Bronchial epithelial cell (primary cell): ENCODE measurements around the gene PRTN3. TPM values are rescaled to one million over a fixed set of nuclear protein-coding genes. Genes with fewer than 3 reads are reported as not detected.

Source experiments
- DNase-seq: peaks from one replicate; pipeline ENCODE4 v3.0.0-alpha.2; 2010; ENCODE audit warnings: low read depth
- FAIRE-seq: peaks from 2 replicates; lab custom pipeline; 2011; peaks lifted over from hg19 to GRCh38; lab: Jason Lieb, UNC
- H3K27me3 ChIP-seq: 2 replicates; pipeline ENCODE4 v1.5.1; 2011; ENCODE audit warnings: low read length; ENCODE audit not compliant: control insufficient read depth, insufficient read depth
- H3K36me3 ChIP-seq: 2 replicates; pipeline ENCODE4 v1.5.1; 2011; ENCODE audit warnings: low read length; ENCODE audit not compliant: control insufficient read depth, insufficient read depth
- H3K4me3 ChIP-seq: 2 replicates; pipeline ENCODE4 v1.5.1; 2011; ENCODE audit warnings: mild to moderate bottlenecking, low read depth, low read length, control low read depth
- total RNA-seq: library from RNA; depleted of rRNA; stranded (reverse); fragments of >200 nt; gene quantifications from 2 replicates; pipeline ENCODE4 v1.2.1, GENCODE V29; 2014
- TF ChIP-seq, protein P1 (sequence below): IDR thresholded peaks from 2 replicates; pipeline ENCODE4 v1.5.1; 2011; ENCODE audit warnings: mild to moderate bottlenecking, moderate library complexity, low read length, control low read depth, inconsistent platforms; ENCODE audit not compliant: insufficient read depth, severe bottlenecking

PRTN3 gene
- total RNA-seq, 1 donor from 2014 or later = not detected

DNA sequence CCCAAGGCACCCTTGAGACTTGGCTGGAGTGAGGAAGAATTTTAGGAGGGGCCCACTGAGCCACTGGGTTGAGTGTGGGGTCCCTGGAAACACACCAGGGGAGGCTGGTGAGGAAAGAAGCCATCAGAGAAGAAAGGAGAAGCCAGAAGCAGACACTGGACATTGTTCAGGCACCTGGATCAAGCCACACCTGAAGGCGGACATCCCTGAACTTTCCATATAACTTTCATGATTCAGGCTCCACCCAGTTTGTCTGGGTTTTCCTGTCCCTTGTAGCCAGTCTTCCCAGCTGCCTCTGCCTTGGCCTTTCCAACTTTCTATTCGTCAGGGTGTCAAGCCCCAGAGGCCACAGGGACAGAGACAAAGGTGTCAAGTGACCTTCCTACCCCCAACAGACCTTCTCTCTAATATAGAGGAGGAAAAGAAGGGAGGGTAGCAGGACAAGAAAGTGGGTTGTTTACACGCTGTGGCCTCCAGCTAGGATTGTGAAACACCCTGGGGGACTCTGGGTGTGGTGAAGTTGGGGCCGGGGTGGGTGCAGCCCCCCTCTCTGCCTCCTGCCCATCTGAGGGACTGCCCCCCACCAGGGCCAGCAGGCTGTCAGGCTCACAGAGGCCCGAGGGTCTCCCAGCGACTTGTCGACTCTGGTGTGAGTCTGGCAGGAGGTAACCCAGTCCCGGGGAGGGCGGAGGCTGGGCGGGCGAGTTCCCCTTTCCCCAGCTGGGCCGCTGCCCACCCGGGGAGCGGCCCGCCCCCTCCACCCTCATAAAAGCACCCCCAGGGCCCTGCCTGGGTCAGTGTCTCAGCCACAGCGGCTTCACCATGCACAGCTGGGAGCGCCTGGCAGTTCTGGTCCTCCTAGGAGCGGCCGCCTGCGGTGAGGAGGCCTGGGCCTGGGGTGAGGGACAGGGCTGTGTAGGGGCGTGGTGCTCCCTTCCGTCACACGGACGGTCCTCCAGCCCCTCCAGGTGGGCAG, 18.4 kb downstream of the PRTN3 start, which contains the start of gene CFD:
CFD (plus strand) TSS at position 797 of the 976 bp plus-strand sequence; CDS start at position 823, 26 bp downstream.
- no peak for FAIRE-seq
- no peaks in the 10 kb centered on the region for H3K27me3 ChIP-seq
- no peak for DNase-seq
- TF ChIP-seq, protein P1, sequence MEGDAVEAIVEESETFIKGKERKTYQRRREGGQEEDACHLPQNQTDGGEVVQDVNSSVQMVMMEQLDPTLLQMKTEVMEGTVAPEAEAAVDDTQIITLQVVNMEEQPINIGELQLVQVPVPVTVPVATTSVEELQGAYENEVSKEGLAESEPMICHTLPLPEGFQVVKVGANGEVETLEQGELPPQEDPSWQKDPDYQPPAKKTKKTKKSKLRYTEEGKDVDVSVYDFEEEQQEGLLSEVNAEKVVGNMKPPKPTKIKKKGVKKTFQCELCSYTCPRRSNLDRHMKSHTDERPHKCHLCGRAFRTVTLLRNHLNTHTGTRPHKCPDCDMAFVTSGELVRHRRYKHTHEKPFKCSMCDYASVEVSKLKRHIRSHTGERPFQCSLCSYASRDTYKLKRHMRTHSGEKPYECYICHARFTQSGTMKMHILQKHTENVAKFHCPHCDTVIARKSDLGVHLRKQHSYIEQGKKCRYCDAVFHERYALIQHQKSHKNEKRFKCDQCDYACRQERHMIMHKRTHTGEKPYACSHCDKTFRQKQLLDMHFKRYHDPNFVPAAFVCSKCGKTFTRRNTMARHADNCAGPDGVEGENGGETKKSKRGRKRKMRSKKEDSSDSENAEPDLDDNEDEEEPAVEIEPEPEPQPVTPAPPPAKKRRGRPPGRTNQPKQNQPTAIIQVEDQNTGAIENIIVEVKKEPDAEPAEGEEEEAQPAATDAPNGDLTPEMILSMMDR = no peak
- H3K36me3 ChIP-seq = no peaks in the 10 kb centered on the region
- peak within 1 kb of the TSS; percentile 36 for H3K4me3 ChIP-seq

DNA sequence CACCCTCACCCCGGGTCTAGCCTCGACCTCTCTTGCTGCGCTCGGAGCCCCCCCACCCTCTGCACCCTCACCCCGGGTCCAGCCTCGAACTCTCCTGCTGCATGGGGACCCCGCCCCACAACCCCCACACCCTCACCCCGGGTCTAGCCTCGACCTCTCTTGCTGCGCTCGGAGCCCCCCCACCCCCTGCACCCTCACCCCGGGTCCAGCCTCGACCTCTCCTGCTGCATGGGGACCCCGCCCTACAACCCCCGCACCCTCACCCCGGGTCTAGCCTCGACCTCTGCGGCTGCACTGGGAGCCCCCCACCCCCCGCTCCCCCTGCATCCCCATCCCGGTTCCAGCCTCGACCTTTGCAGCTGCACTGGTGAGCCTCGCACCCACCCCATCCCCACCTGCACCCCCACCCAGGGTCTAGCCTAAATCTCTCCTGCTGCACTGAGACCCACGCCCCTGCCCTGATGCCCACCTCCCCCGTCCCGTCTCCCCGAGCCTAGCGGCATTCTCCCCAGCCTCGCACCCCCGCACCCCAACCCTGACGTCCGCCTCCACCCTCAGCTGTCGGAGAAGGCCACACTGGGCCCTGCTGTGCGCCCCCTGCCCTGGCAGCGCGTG, 20.4 kb downstream of the PRTN3 start:
- H3K27me3 ChIP-seq = no peaks in the 10 kb centered on the region
- no peaks in the 10 kb centered on the region for H3K36me3 ChIP-seq
- DNase-seq (no peak), FAIRE-seq (no peak)
- H3K4me3 ChIP-seq = no peak overlapping the region
- TF ChIP-seq, protein P1 = no peak

DNA sequence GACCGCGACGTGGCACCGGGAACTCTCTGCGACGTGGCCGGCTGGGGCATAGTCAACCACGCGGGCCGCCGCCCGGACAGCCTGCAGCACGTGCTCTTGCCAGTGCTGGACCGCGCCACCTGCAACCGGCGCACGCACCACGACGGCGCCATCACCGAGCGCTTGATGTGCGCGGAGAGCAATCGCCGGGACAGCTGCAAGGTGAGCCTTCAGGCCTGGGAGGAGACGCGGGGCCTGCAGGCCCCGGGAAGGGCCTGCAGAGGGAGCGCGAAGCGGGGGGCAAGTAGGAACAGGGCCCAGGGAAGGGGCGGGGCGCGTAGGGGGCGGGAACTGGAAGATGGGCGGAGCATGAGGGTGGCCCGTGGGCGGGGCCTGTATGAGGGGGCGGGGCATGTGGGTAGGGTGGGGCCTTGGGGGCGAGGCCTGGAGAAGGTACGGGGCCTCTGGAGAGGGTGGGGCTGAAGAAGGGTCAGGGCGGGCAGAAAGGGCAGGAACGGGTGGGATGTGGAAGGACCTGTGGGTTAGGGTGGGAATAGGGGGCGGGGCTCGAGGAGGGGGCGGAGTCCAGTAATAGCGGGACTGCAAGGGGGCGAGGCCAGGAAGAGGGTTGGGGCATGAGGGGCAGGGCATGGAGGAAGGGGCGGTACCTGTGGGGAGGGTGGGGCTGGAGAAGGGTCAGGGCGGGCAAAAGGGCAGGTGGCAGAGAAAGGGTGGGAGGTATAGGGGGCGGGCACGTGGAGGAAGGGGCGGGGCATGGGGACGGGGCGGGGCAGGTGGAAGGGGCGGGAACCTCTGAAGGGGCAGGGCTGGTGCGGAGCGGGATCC, 21.2 kb downstream of the PRTN3 start:
- Histone ChIP-seq H3K36me3 (no peaks in the 10 kb centered on the region), H3K27me3 (no peaks in the 10 kb centered on the region), H3K4me3 (no peak overlapping the region)
- TF ChIP-seq, protein P1 = peak; percentile 38
- DNase-seq (peak; percentile 48), FAIRE-seq (no peak)

DNA sequence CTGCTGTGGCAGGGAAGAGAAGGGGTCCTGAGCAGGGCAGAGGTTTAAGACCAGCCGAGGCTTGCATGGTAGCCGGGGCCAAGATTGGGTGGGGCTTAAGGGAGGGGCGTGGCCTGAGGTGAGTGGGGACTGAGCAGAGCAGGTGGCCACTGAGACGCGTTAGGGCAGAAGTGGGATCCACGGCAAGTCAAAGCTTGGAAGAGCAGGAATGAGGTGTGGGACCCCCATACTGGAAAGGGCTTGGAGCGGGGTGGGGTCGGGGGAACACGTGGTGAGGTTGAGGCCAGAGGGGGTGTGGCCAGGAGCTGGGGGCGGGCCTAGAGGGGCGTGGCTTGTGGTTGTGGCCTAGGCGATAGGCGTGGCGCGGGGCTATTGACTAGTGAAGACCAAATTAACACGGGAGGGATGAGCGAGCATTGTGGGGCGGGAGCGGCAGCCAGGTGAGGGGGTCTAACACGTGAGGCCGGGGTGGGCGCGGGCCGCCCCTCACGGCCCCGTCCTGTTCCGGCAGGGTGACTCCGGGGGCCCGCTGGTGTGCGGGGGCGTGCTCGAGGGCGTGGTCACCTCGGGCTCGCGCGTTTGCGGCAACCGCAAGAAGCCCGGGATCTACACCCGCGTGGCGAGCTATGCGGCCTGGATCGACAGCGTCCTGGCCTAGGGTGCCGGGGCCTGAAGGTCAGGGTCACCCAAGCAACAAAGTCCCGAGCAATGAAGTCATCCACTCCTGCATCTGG, 21.9 kb downstream of the PRTN3 start:
- no peak for FAIRE-seq
- Histone ChIP-seq H3K27me3 (no peaks in the 10 kb centered on the region), H3K36me3 (peaks cover 2% of the 10 kb centered on the region), H3K4me3 (peak overlapping the region; percentile 2)
- peak; percentile 62 for DNase-seq
- TF ChIP-seq, protein P1 = no peak

DNA sequence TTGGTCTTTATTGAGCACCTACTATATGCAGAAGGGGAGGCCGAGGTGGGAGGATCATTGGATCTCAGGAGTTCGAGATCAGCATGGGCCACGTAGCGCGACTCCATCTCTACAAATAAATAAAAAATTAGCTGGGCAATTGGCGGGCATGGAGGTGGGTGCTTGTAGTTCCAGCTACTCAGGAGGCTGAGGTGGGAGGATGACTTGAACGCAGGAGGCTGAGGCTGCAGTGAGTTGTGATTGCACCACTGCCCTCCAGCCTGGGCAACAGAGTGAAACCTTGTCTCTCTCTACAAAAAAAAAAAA, 22.5 kb downstream of the PRTN3 start:
- FAIRE-seq = no peak

More for the DNA sequence above, 22.5 kb downstream of the PRTN3 start:
- Histone ChIP-seq H3K27me3 (no peaks in the 10 kb centered on the region), H3K36me3 (peaks cover 6% of the 10 kb centered on the region), H3K4me3 (no peak overlapping the region)
- no peak for DNase-seq
- TF ChIP-seq, protein P1 = no peak
